GM18507 (cell line): ENCODE results near the gene TNFSF13.

Experiments used
- DNase-seq: peaks from one replicate; pipeline ENCODE4 v3.0.0; 2011; ENCODE audit warnings: low read depth; ENCODE audit not compliant: insufficient read length; ENCODE audit errors: extremely low spot score
- FAIRE-seq: peaks from 2 replicates; lab custom pipeline; 2011; peaks lifted over from hg19 to GRCh38; lab: Jason Lieb, UNC

The TNFSF13 gene, protein sequence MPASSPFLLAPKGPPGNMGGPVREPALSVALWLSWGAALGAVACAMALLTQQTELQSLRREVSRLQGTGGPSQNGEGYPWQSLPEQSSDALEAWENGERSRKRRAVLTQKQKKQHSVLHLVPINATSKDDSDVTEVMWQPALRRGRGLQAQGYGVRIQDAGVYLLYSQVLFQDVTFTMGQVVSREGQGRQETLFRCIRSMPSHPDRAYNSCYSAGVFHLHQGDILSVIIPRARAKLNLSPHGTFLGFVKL

DNA sequence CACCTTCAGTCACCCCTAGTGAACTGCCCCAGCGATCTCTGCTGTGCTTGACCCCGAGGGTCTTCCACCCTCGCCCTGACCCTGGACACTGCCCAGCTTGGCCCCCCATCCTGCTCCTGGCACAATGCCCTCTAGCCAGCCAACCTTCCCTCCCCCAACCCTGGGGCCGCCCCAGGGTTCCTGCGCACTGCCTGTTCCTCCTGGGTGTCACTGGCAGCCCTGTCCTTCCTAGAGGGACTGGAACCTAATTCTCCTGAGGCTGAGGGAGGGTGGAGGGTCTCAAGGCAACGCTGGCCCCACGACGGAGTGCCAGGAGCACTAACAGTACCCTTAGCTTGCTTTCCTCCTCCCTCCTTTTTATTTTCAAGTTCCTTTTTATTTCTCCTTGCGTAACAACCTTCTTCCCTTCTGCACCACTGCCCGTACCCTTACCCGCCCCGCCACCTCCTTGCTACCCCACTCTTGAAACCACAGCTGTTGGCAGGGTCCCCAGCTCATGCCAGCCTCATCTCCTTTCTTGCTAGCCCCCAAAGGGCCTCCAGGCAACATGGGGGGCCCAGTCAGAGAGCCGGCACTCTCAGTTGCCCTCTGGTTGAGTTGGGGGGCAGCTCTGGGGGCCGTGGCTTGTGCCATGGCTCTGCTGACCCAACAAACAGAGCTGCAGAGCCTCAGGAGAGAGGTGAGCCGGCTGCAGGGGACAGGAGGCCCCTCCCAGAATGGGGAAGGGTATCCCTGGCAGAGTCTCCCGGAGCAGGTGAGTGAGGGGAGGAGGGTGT is at the start of gene TNFSF13:
TNFSF13 (plus strand) TSS at position 207 of the 776 bp plus-strand sequence; CDS start at position 497, 290 bp downstream.
- peak; percentile 29 for FAIRE-seq
- no peak for DNase-seq

DNA sequence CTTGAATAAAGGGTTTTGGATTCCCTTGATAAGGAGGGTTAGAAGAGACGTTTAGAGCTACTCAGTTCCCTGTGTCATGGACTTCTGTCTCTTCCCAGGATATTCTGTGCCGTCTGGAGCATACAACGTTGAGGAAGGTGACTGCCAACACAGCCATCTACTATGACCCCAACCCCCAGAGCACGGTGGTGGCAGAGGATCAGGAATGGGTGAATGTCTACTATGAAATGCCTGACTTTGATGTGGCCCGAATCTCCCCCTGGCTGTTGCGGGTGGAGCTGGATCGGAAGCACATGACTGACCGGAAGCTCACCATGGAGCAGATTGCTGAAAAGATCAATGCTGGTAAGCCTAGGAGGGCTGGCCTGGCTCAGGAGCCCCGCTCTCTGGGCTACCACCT is 49.7 kb upstream of the TNFSF13 start:
- DNase-seq (no peak), FAIRE-seq (no peak)

DNA sequence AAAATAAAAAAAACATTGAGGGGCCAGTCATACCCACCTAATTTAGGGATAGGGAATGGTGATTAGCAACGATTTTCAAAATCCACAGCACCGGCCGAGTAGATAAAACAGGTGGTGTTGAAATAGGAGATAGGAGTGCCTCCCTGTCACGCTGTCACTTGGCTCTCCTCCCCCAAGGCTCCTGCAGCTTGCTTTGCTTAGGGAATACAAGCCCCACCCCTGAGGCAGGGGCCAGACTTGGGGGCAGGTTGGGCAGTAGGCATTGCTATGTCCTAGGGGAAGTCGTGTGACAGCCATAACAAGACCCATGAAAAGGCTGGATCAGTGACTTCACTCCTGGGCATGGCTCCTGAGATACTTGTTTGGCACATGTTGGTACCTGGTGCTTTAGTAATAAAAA is 48.6 kb upstream of the TNFSF13 start:
- FAIRE-seq, result no peak

DNA sequence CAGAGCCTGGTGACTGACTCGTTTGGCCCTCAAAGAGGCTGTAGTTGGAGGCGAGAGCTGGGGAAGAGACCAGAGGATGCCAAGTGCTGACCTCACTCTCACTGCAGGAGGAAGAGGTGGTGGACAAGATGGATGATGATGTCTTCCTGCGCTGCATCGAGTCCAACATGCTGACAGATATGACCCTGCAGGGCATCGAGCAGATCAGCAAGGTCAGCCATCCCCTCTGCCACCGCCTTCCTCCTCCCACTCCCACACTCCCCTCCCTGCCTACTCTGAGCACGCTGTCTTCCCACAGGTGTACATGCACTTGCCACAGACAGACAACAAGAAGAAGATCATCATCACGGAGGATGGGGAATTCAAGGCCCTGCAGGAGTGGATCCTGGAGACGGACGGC is 47.4 kb upstream of the TNFSF13 start:
- FAIRE-seq, result no peak
- no peak for DNase-seq

More for the DNA sequence above, 48.6 kb upstream of the TNFSF13 start:
- DNase-seq, result no peak

DNA sequence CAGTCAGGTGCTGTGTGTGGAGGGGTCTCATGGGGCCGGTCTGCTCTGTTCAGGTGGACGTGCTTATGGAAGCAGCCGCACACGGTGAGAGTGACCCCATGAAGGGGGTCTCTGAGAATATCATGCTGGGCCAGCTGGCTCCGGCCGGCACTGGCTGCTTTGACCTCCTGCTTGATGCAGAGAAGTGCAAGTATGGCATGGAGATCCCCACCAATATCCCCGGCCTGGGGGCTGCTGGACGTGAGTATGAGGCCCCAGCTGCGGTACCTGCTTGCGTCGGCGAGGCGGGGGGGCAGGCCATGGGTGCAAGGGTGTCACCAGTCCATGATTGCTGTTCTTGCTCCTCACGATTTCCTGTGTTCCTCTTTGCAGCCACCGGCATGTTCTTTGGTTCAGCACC is 46.4 kb upstream of the TNFSF13 start:
- FAIRE-seq, result no peak

DNA sequence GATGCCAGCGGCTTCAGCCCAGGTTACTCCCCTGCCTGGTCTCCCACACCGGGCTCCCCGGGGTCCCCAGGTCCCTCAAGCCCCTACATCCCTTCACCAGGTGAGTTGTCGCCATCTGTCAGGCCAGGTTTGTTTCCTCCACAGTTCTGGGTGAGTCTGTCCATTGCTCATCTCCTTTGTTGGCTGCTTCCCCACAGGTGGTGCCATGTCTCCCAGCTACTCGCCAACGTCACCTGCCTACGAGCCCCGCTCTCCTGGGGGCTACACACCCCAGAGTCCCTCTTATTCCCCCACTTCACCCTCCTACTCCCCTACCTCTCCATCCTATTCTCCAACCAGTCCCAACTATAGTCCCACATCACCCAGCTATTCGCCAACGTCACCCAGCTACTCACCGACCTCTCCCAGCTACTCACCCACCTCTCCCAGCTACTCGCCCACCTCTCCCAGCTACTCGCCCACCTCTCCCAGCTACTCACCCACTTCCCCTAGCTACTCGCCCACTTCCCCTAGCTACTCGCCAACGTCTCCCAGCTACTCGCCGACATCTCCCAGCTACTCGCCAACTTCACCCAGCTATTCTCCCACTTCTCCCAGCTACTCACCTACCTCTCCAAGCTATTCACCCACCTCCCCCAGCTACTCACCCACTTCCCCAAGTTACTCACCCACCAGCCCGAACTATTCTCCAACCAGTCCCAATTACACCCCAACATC is 45.6 kb upstream of the TNFSF13 start:
- no peak for FAIRE-seq
- DNase-seq, result no peak

More for the DNA sequence above, 46.4 kb upstream of the TNFSF13 start:
- no peak for DNase-seq

DNA sequence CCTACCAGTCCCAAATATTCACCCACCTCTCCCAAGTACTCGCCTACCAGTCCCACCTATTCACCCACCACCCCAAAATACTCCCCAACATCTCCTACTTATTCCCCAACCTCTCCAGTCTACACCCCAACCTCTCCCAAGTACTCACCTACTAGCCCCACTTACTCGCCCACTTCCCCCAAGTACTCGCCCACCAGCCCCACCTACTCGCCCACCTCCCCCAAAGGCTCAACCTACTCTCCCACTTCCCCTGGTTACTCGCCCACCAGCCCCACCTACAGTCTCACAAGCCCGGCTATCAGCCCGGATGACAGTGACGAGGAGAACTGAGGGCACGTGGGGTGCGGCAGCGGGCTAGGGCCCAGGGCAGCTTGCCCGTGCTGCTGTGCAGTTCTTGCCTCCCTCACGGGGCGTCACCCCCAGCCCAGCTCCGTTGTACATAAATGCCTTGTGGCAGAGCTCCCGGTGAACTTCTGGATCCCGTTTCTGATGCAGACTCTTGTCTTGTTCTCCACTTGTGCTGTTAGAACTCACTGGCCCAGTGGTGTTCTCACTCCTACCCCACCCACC is 44.6 kb upstream of the TNFSF13 start:
- FAIRE-seq (no peak), DNase-seq (no peak)

DNA sequence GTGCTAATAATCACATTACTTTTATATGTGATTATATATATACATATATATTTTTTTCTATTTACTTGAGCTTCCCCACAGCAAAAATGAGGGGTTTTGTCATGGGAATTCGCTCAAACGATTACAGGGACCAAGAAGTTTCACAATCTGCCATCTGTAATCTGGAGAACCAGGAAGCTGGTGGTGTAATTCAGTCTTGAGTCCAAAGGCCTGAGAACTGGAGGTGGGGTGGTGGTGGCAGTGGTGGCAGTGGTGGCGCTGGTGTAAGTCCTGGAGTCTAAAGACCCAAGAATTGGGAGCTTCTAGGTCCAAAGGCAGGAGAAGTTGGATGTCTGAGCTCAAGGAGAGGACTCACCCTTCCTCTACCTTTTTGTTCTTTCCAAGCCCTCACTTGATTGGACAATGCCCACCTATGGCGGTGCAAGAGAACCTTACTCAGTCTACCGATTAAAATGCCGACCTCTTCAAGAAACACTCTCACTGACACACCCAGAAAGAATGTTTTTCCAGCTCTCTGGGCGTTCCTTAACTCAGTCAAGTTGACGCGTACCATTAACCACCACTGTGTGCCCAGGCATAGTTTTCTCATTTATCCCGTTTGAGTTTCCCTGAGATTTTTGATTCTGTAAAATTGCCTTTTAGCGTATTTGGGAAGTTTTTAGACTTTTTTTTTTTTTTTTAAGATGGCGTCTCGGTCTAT is 42.5 kb upstream of the TNFSF13 start:
- no peak for DNase-seq

DNA sequence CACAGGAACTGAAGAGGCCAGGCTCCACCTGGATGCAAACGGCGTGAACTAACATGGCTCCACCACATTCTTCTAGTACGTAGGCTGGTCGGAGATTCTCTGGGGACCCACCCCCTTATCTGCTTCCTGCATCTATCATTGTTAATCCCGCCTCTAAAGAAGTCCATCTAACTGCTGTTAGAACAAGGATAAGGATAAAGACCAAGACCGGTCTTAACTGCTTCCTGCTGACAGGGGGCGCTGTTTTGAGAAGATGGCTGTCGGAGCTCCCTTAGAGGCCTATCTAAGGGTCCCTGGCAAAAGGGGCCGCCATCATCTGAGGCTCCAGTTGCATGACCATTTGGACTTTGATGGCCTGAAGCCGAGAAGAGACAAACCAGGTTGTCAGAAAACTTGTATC is 35.5 kb upstream of the TNFSF13 start:
- no peak for DNase-seq
- no peak for FAIRE-seq

More for the DNA sequence above, 42.5 kb upstream of the TNFSF13 start:
- FAIRE-seq, result no peak

DNA sequence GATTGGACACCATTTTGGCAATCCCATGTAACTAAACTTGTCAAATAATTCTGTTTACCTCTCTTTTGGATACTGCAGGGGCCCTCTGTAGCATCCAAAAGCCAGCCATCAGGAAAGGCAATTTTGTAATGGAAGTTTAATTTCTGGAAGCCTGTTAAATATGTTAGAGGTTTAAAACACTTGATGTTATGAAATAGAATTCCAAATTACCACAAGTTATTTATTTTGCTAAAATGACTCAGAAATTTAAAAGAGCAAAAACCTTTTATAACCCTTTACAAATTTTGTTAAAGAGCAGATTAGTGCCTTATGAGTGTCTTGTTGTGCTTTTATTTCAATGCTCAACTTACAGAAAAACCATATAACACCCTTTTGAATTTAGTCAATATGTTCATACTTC is 29.7 kb upstream of the TNFSF13 start:
- no peak for DNase-seq
- FAIRE-seq, result no peak

DNA sequence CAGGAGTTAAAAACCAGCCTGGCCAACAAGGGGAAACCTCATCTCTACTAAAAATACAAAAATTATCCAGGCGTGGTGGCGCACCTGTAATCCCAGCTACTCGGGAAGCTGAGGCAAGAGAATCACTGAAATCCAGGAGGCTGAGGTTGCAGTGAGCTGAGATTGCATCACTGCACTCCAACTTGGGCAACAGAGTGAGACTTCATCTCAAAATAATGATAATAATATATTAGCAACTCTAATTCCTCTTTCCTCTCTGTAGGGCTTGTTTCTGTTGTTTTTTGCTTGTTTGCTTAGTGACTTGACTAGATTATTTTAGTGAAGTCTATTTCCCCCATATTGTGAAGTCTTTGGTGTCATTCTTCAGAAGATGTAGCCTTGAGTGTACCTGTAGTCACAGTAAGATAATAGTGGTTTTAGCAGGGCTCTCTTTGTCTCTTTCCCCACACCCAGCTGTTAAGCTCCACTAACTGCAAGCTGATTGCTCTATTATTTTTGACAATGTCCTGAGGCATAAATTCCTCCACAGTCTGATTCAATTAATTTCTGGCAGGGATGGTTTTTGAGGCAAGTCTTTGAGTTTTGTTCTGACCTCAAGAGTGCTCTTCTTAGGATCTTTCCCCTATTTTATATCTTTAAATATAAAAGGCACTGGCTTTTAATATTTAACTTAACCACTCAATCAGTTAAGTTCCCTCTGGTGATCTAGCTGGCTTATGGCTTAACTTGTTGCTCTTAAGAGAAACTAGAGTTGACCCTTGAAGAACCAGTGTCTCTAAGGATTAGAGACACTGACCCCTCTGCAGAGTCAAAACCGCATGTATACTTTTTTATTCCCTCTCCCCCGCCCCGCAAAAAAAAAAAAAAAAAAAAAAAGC is 28.3 kb upstream of the TNFSF13 start:
- DNase-seq (no peak), FAIRE-seq (peak; percentile 69)

DNA sequence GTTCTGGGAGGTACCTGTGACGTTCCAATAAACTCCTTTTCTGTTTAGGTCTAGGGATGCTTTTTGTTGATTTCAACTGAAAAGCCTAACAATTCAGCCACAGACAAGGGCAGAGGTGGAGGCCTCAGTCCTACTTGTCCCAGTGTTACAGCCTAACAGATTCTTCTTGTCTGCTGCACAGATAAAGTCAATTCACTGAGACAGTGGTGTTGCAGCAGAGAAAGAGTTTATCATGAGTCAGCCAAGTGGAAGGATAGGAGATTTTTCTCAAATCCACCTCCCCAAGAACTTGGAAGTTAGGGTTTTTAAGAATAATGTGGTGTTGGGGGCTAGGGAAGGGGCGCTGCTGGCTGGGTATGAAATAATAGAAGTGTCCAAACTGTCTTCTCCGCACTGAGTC is 20.5 kb upstream of the TNFSF13 start:
- FAIRE-seq, result no peak
- DNase-seq, result no peak

DNA sequence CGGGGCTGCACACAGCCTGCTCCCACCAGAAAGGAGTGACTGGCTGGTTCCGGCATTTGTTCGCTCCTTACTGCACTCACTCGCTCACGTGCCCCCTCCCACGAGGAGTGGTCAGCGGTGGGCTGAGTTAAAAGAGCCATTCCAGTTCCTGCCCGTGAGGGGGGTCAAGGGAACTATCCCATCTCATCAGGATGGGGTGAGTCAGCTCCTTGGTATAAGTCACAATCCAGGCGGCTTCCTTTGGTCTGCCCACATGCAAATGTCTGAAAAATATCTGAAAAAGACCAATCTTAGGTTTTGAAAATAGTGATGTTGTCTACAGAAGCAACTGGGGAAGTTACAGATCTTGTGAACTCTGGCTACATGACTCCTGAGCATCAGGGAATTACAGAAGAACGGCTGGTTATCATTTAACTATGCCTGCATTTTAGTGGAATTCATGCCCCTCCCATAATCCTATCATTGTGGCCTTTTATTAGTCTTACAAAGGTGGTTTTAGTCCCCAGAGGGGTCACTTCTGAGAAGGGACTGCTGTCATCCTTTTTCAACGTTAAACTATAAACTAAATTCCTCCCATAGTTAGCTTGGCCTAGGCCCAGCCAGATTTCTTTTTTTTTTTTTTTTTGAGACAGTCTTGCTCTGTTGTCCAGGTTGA is 19.5 kb upstream of the TNFSF13 start:
- FAIRE-seq (no peak), DNase-seq (no peak)

DNA sequence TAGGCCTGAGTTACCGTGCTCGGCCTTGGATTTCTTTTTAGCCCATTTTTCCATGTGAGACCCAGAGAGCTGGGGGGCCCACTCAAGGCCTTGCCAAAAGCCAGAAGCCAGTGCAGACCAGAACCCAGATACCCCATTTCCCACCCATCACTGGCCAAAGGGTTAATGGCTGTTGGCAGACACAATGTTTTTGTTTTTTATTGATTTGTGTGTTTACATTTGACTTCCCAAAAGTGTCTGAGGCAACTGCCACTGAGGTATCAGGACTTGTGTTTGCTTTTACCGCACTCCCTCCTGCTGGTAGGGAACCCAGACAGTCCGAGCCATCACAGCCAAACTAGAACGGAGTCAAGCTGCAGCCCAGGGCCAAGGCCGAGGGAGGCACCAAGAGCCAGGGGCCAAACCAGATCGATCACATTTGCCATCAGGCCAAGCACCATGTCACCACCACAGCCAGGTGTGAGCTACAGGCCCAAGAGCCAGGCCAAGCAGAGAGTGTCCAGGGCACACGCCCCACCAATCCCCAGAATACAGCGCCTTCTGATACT is 17.4 kb upstream of the TNFSF13 start:
- no peak for FAIRE-seq
- DNase-seq, result no peak

DNA sequence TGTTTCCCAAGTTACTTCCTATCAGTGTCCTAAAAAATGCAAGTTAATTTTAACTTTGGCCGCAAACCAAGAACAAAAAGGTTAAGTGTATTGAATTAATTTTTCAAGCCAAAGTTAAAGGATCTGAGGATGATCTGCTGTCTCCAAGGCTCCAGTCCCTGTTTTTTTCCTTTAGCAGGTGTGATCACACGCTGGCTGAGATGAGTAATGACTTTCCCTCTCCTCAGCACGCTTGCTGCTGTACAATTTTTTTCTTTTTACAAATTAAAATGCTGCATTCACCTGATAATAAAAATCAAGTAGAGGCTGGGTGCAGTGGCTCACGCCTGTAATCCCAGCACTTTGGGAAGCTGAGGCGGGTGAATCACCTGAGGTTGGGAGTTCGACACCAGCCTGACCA is 13.6 kb upstream of the TNFSF13 start:
- FAIRE-seq (no peak), DNase-seq (no peak)

DNA sequence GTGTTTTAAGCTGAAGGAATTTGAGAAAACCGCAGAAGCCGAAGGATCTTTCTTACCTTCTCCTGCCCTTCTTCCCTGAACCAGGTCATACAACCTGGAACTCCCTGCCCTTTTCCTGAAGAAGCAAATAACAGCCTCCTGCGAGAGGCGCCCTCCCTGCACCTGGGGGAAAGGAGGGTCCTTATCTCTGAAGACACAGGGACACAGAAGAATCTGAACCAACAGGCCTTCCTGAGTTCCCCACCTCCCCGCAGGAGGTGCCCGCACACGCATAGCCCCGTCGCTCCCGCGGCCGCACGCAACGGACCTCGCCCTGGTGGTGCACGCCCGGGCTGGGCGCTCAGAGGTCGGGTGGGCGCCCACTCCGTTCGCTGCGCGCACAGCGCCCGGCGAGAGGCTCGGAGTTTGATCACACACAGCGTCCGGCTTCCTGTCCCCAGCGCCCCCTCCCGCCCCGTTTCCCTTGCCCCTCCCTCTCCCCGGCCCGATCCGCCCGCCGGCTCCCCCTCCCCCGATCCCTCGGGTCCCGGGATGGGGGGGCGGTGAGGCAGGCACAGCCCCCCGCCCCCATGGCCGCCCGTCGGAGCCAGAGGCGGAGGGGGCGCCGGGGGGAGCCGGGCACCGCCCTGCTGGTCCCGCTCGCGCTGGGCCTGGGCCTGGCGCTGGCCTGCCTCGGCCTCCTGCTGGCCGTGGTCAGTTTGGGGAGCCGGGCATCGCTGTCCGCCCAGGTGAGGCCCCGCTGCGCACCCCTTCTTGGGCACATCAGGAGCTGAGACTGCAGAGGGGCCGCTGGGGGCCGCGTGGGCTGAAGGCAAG is 9.8 kb upstream of the TNFSF13 start, which contains the start of gene TNFSF12:
TNFSF12 (plus strand) TSS at position 474 of the 816 bp plus-strand sequence; CDS start at position 570, 96 bp downstream.
- FAIRE-seq (no peak), DNase-seq (no peak)
